CD8-positive, alpha-beta memory T cell (primary cell): ENCODE measurements around the gene OLIG3. TPM values are rescaled to one million over a fixed set of nuclear protein-coding genes. Genes with fewer than 3 reads are reported as not detected.
A peak's percentile ranks its signal among the peaks of the same experiment; 100 is the strongest.

Experiments
- CTCF ChIA-PET: fragments of 350-600 bp; sonication (Branson Sonifier 250); formaldehyde crosslinking; loops from one replicate; lab custom pipeline; 2021; ENCODE audit warnings: antibody characterized with exemption; lab: Charles Lee
- POLR2A ChIA-PET: fragments of 350-600 bp; sonication (Branson Sonifier 250); formaldehyde crosslinking; loops from one replicate; lab custom pipeline; 2021; ENCODE audit warnings: antibody characterized with exemption; lab: Charles Lee
- DNase-seq, 5 donors: peaks; one replicate each; pipeline versions ENCODE4 v3.0.0 to v3.0.0-alpha.2; 2020 to 2022; ENCODE audit warnings: mixed read lengths in 1 of 5
- H3K27ac ChIP-seq: one replicate; pipeline ENCODE4 v1.7.0; 2013; ENCODE audit warnings: low read depth, mild to moderate bottlenecking, low read length, moderate library complexity
- H3K27me3 ChIP-seq: 2 replicates; pipeline ENCODE4 v1.7.0; 2013; ENCODE audit warnings: low read length, mild to moderate bottlenecking; ENCODE audit not compliant: insufficient read depth, poor library complexity, severe bottlenecking
- H3K36me3 ChIP-seq: 2 replicates; pipeline ENCODE4 v1.7.0; 2013; ENCODE audit warnings: mild to moderate bottlenecking, low read length, moderate library complexity; ENCODE audit not compliant: insufficient read depth
- H3K4me1 ChIP-seq: 2 replicates; pipeline ENCODE4 v1.7.0; 2013; ENCODE audit warnings: mild to moderate bottlenecking, low read length, moderate library complexity; ENCODE audit not compliant: insufficient read depth
- H3K4me3 ChIP-seq: 2 replicates; pipeline ENCODE4 v1.7.0; 2013; ENCODE audit warnings: mild to moderate bottlenecking, low read length
- H3K9me3 ChIP-seq: 2 replicates; pipeline ENCODE4 v1.7.0; 2013; ENCODE audit warnings: mild to moderate bottlenecking, low read length
- H3K27ac Mint-ChIP-seq, 8 donors: one replicate each; pipeline ENCODE4 v1.8.0; 2020 to 2021; ENCODE audit warnings: mixed read lengths in 8 of 8, mild to moderate bottlenecking in 6 of 8, inconsistent platforms in 3 of 8, moderate library complexity in 3 of 8
- H3K27me3 Mint-ChIP-seq, 2 donors: one replicate each; pipeline ENCODE4 v1.8.0; 2020 to 2021; ENCODE audit warnings: mixed read lengths in 2 of 2, mild to moderate bottlenecking in 1 of 2, moderate library complexity in 1 of 2
- H3K36me3 Mint-ChIP-seq, 3 donors: one replicate each; pipeline ENCODE4 v1.8.0; 2020 to 2021; ENCODE audit warnings: mixed read lengths in 3 of 3, inconsistent platforms in 1 of 3, mild to moderate bottlenecking in 1 of 3
- H3K4me1 Mint-ChIP-seq, 3 donors: one replicate each; pipeline ENCODE4 v1.8.0; 2020 to 2021; ENCODE audit warnings: mixed read lengths in 3 of 3, inconsistent platforms in 1 of 3, mild to moderate bottlenecking in 1 of 3
- H3K4me3 Mint-ChIP-seq, 7 donors: one replicate each; pipeline ENCODE4 v1.8.0; 2020 to 2021; ENCODE audit warnings: mixed read lengths in 7 of 7, mild to moderate bottlenecking in 6 of 7, moderate library complexity in 4 of 7, inconsistent platforms in 2 of 7
- H3K9me3 Mint-ChIP-seq, 5 donors: one replicate each; pipeline ENCODE4 v1.8.0; 2020 to 2022; ENCODE audit warnings: mixed read lengths in 5 of 5, mild to moderate bottlenecking in 3 of 5, moderate library complexity in 2 of 5, inconsistent platforms in 1 of 5
- polyA plus RNA-seq: library from polyadenylated mRNA; unstranded; fragments of 300-500 nt; fragmentation: Illumina TruSeq; gene quantifications from one replicate; pipeline ENCODE4 v1.2.3, GENCODE V29; 2021
- total RNA-seq, 2 experiments: library from RNA; stranded (reverse); gene quantifications; one replicate each; pipeline ENCODE4 v1.2.3, GENCODE V29; 2021

OLIG3 gene
- total RNA-seq (under 1 TPM; 0.26 to 0.40 TPM), polyA plus RNA-seq (not detected)

GRCh38 chr6:137494281-137494987 is at the start of gene OLIG3:
Gene OLIG3 (minus strand): TSS chr6:137494394. CDS start chr6:137494170, 224 bp downstream.
- no peak within 1 kb of the TSS for H3K4me3 ChIP-seq
- H3K27me3 Mint-ChIP-seq: peaks cover 92 to 95% of the 10 kb centered on the region in 2 donors
- ChIA-PET CTCF (interaction anchor here (0.8 to 0.9 kb wide), 2 partner anchors 76 to 96 kb away, joined by 3 read pairs; no protein-coding TSS in a partner anchor), POLR2A (no interaction called here)
- H3K9me3 Mint-ChIP-seq: peaks cover 0 to 15% (median 10%) of the 10 kb centered on the region in 5 donors
- peak within 1 kb of the TSS in 4 of 8 donors; percentile 30 to 81 (median 56) for H3K27ac Mint-ChIP-seq
- no peak within 1 kb of the TSS for H3K27ac ChIP-seq
- H3K9me3 ChIP-seq: no peaks in the 10 kb centered on the region
- peaks cover 94% of the 10 kb centered on the region for H3K27me3 ChIP-seq
- no peaks in the 10 kb centered on the region for H3K36me3 ChIP-seq
- DNase-seq: peak in 1 of 5 donors; percentile 47
- H3K4me1 Mint-ChIP-seq: peaks cover 46 to 66% (median 60%) of the 10 kb centered on the region in 3 donors
- no peaks in the 10 kb centered on the region for H3K36me3 Mint-ChIP-seq
- H3K4me3 Mint-ChIP-seq: peak within 1 kb of the TSS; percentile 66 to 84 (median 75)
- H3K4me1 ChIP-seq: peaks cover 59% of the 10 kb centered on the region

DNA sequence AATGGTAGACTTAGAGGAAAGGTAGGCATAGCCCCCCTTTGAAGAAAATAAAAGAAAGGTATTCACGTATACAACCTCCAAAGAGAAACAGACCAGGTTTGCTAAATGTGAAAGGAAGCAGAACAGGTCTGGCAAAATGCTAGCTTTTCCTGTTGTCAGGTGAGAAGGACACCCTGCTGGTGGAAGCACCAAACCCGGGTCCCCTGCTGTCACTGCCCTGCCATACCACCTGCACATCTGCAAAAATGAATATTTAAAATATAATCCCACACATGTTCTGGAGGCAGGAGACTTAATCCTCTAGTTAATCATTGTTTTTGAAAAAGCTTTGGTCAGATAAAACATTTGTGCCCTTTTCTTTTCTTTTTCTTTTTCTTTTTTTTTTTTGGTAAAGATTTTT is 48.9 kb upstream of the OLIG3 start:
- no peaks in the 10 kb centered on the region for H3K27me3 ChIP-seq
- Mint-ChIP-seq H3K27ac (no peak overlapping the region), H3K27me3 (peaks cover 0 to 17% of the 10 kb centered on the region in 2 donors), H3K4me1 (peaks cover 3 to 11% (median 7%) of the 10 kb centered on the region in 3 donors), H3K36me3 (peaks cover 0 to 10% (median 0%) of the 10 kb centered on the region in 3 donors), H3K4me3 (no peak overlapping the region), H3K9me3 (peaks cover 0 to 3% (median 0%) of the 10 kb centered on the region in 5 donors)
- no peak for DNase-seq
- ChIA-PET CTCF (no interaction called here), POLR2A (no interaction called here)
- H3K4me1 ChIP-seq: no peaks in the 10 kb centered on the region
- H3K27ac ChIP-seq: no peak overlapping the region
- H3K36me3 ChIP-seq: no peaks in the 10 kb centered on the region
- H3K4me3 ChIP-seq: no peak overlapping the region
- no peaks in the 10 kb centered on the region for H3K9me3 ChIP-seq

- H3K36me3 ChIP-seq: no peaks in the 10 kb centered on the region
- no peak overlapping the region for H3K27ac ChIP-seq
- H3K27me3 Mint-ChIP-seq: peaks cover 0 to 16% of the 10 kb centered on the region in 2 donors
- ChIA-PET CTCF (no interaction called here), POLR2A (no interaction called here)
- H3K9me3 Mint-ChIP-seq: peaks cover 0 to 3% (median 0%) of the 10 kb centered on the region in 5 donors
- no peaks in the 10 kb centered on the region for H3K9me3 ChIP-seq
- no peaks in the 10 kb centered on the region for H3K27me3 ChIP-seq
- peaks cover 3 to 11% (median 7%) of the 10 kb centered on the region in 3 donors for H3K4me1 Mint-ChIP-seq
- H3K4me1 ChIP-seq: no peaks in the 10 kb centered on the region
- no peak overlapping the region for H3K4me3 Mint-ChIP-seq
- DNase-seq: no peak
- H3K36me3 Mint-ChIP-seq: peaks cover 0 to 9% (median 0%) of the 10 kb centered on the region in 3 donors
- H3K4me3 ChIP-seq: no peak overlapping the region
- no peak overlapping the region for H3K27ac Mint-ChIP-seq
Measured at GRCh38 chr6:137542713-137543112, 48.5 kb upstream of the OLIG3 start.

DNA sequence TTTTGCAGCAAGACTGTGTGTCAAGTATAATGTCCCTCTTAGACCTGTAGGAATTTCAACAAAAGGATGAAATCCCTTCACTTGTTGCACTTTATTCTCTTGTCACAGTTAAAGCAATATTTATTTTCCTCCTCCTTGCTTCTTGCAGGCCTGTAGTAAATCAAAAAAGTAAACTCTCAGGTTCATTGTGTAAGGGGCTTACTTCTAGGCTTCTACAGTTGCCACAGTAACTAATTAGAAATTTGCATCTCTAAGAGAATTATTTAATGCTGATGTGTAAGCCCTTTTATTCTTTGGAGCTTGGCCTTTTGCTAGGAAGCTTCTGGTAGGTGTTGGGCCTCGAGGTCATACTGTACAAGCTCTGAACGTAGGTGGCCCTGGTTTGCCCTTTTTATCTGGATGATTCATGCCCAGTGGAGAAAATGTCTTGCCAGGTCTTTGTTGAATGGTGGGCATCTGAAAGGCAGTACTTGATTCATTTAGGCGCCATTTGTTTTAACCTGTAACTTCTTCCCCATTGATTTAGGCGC is 47.4 kb upstream of the OLIG3 start:
- Histone ChIP-seq H3K27ac (no peak overlapping the region), H3K9me3 (no peaks in the 10 kb centered on the region), H3K4me1 (peaks cover 10% of the 10 kb centered on the region), H3K27me3 (no peaks in the 10 kb centered on the region), H3K36me3 (no peaks in the 10 kb centered on the region), H3K4me3 (no peak overlapping the region)
- DNase-seq: no peak
- Mint-ChIP-seq H3K4me1 (peaks cover 3 to 11% (median 7%) of the 10 kb centered on the region in 3 donors), H3K9me3 (peaks cover 0 to 3% (median 0%) of the 10 kb centered on the region in 5 donors), H3K27ac (no peak overlapping the region), H3K4me3 (no peak overlapping the region), H3K27me3 (peaks cover 0 to 16% of the 10 kb centered on the region in 2 donors), H3K36me3 (peaks cover 0 to 9% (median 0%) of the 10 kb centered on the region in 3 donors)
- POLR2A ChIA-PET: no interaction called here
- CTCF ChIA-PET: no interaction called here

DNA sequence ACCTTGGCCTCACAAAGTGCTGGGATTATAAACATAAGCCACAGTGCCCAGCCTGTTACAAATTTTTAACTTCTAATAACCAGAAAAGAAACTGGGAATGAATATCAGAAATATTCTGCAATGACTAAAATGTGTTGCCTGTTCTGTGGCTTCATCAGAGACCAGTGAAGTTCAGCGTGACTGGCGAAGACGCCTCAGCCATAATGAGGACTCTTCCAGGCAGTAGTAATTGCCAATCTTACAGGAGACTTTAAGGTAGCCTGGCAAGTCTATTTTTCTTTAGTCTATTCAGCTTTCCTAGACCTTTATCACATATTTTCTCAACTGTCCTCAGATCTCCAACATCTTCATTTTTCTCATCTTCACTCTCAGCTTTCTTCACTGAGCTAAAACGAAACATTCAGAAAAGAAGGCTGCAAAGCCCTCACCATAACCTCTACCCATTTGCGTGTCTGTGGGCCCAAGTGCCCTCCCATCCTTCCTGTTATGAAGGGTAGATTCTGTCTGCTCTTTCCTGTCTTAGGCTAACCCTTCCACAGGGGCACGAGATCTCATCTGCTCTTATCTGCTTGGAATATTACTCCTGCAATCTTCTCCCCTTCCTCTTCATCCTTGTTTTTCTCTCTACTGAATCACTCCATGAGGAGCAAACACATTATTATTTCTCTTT is 42.0 kb upstream of the OLIG3 start:
- H3K9me3 ChIP-seq: no peaks in the 10 kb centered on the region
- no peak overlapping the region for H3K27ac ChIP-seq
- no peaks in the 10 kb centered on the region for H3K36me3 ChIP-seq
- peak in 2 of 5 donors; percentile 44 to 49 for DNase-seq
- Mint-ChIP-seq H3K4me1 (no peaks in the 10 kb centered on the region), H3K27me3 (peaks cover 4 to 27% of the 10 kb centered on the region in 2 donors), H3K36me3 (peaks cover 0 to 18% (median 0%) of the 10 kb centered on the region in 3 donors), H3K4me3 (no peak overlapping the region), H3K9me3 (no peaks in the 10 kb centered on the region), H3K27ac (no peak overlapping the region)
- no peak overlapping the region for H3K4me3 ChIP-seq
- ChIA-PET CTCF (no interaction called here), POLR2A (no interaction called here)
- H3K27me3 ChIP-seq: no peaks in the 10 kb centered on the region
- peaks cover 23% of the 10 kb centered on the region for H3K4me1 ChIP-seq

- ChIA-PET POLR2A (no interaction called here), CTCF (no interaction called here)
- H3K4me1 ChIP-seq: peaks cover 12% of the 10 kb centered on the region
- H3K27ac Mint-ChIP-seq: peak overlapping the region in 1 of 8 donors; percentile 48
- peaks cover 9 to 51% of the 10 kb centered on the region in 2 donors for H3K27me3 Mint-ChIP-seq
- H3K4me3 ChIP-seq: no peak overlapping the region
- H3K36me3 ChIP-seq: no peaks in the 10 kb centered on the region
- H3K4me3 Mint-ChIP-seq: no peak overlapping the region
- no peak overlapping the region for H3K27ac ChIP-seq
- DNase-seq: no peak
- no peaks in the 10 kb centered on the region for H3K9me3 ChIP-seq
- H3K36me3 Mint-ChIP-seq: peaks cover 0 to 20% (median under 1%) of the 10 kb centered on the region in 3 donors
- H3K27me3 ChIP-seq: no peaks in the 10 kb centered on the region
- no peaks in the 10 kb centered on the region for H3K4me1 Mint-ChIP-seq
- peaks cover 0 to 8% (median under 1%) of the 10 kb centered on the region in 5 donors for H3K9me3 Mint-ChIP-seq
Measured at GRCh38 chr6:137531376-137532092, 37.3 kb upstream of the OLIG3 start.

- no peak overlapping the region for H3K4me3 ChIP-seq
- H3K4me1 ChIP-seq: peaks cover 2% of the 10 kb centered on the region
- no peaks in the 10 kb centered on the region for H3K4me1 Mint-ChIP-seq
- ChIA-PET POLR2A (no interaction called here), CTCF (no interaction called here)
- H3K36me3 ChIP-seq: no peaks in the 10 kb centered on the region
- no peak overlapping the region for H3K4me3 Mint-ChIP-seq
- H3K9me3 ChIP-seq: no peaks in the 10 kb centered on the region
- peaks cover 0 to 15% (median 6%) of the 10 kb centered on the region in 5 donors for H3K9me3 Mint-ChIP-seq
- no peak overlapping the region for H3K27ac Mint-ChIP-seq
- peaks cover 9 to 54% of the 10 kb centered on the region in 2 donors for H3K27me3 Mint-ChIP-seq
- H3K27ac ChIP-seq: no peak overlapping the region
- no peaks in the 10 kb centered on the region for H3K27me3 ChIP-seq
- no peak for DNase-seq
- H3K36me3 Mint-ChIP-seq: peaks cover 0 to 27% (median 2%) of the 10 kb centered on the region in 3 donors
Measured at GRCh38 chr6:137530404-137530803, 36.2 kb upstream of the OLIG3 start.
